ENCODE measurements around the gene POT1.

POT1 gene

GRCh38 chr7:124773938-124774337, 155.7 kb downstream of the POT1 start:
- DNase-seq (ENCODE audit: extremely low read depth in 1 of 2, low read depth in 1 of 2), result no peak

- no peak for DNase-seq (ENCODE audit: extremely low read depth in 1 of 2, low read depth in 1 of 2)
These were observed 156.3 kb downstream of the POT1 start for GRCh38 chr7:124773339-124773738.
